ENCODE data around the gene ANO10.

Gene ANO10

DNA sequence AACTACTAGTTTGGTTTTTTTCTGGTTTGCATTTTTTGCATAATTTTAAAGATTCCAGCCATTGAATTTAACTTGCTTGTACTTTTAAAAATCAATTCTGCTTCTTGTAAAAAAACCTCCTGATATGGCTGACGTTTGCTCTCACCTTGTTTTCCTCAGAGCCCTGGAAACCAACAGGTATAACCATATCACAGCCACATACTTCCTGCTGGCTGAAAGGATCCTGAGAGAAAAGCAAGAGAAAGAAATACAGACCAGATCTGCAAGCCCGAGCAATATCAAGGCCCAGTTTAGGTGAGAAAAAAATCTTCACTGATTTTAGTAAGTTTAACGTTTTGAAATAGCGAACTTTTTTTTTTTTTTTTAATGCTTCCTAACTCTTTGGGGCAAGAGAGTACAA, 278.6 kb downstream of the ANO10 start:
- DNase-seq, result no peak

DNA sequence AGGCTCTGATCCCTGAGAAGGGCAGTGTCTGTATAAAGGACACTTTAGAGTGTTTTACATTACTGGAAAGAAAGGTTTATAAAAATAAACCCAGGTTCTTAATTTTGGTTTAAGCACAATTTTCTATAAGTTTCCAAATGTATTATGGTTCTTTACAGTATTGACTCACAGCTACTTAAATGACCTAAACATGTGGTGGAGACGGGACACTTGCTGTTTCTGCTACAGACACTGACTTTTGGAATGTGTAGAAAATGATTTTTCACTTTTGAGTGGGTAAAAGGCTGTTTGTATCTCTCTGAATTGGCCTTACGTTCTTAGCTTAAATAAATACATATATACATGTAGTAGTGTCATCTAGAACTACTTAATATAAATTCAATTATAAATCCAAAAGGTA, 280.0 kb downstream of the ANO10 start:
- no peak for DNase-seq

DNA sequence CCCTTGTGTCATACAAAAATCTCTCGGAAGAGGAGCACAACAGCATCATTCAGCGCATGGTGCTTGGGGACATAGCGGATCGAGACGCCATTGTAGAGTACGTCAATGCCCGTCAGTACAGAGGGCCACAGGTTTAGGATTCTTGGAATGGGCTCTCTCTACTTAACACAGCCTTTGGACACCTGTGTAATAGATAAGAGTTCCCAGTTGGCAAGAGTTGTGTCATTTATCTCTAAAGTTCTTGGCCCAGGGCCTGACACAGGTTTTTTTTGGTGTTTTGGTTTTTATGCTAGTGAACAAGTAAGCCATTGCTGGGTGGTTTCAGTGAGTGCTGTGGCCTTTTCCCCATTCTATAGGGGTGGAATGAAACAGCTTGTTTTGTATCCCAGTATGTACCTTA, 281.4 kb downstream of the ANO10 start:
- no peak for DNase-seq

GRCh38 chr3:43338295-43338694, 283.5 kb downstream of the ANO10 start:
- no peak for DNase-seq

DNA sequence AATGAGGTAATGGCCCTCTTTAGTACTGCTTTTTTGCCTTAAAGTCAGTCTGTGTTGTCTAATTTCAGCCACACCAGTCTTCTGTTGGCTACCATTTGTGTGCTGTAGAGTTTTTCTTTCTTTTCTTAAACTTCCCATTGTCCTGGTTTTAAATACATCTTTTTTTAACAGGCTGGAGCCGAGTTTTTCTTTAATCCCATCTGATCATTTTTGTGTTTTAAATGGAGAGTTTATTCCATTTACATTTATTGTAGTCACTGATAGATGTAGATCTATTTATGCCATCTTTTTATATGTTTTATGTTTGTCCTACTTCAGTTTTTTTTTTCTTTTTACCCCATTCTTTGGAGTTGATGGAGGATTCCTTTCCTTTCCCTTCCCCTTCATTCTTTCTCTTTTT, 286.0 kb downstream of the ANO10 start:
- DNase-seq, result no peak

DNA sequence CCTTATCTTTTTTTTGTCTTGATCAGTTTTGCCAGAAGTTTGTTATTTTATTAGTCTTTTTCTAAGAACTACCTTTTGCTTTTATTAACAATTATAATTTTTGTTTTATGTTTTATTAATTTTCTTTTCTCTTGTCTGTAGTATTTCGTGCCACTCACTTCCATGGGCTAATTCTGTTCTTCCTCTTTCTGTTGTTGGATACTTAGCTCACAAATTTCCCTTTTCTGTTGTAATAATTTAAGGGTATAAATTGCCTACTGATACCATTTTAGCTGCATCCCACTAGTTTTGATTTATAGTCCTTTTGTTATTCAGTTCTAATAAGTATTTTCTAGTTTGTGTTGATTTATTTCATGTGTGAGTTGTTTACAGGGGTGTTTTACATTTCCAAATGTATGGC, 286.8 kb downstream of the ANO10 start:
- no peak for DNase-seq

DNA sequence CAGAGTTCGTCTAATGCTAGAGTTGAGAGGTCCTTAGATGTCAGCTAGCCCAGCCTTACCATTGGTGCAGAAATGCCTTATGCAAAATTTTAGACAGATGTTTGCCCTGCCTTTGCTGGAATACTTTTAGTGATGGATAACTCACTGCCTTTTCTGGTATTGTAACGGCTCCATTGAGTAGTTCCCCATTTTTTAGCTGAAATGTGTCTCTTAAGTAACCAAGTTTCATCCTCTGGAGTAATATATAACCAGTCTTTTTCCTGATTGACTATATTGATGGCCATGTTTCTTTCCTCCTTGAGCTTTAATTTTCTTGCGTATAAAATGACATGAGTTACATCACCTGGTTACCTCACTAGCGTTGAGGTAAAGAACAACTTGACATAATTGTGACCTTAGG, 290.4 kb downstream of the ANO10 start:
- no peak for DNase-seq

DNA sequence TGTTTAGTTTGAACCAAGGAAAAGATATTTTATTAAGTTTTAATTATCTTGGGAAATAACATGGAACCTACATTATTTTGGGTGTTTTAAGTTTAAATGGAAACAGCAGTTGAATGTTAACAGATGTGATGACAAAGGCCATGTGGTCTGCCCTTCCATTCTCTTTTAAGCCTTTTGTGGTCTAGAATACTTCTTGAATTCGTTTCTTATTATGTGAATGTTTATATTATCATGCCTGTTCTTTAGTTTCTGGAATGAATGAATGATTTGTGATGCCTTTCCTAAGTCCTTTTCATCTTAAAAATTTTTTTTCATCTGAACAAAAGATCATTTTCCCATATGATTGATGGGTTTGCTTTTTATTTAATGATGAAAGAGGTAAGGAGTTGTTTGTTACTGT, 290.8 kb downstream of the ANO10 start:
- no peak for DNase-seq

- no peak for DNase-seq
These were observed 293.2 kb downstream of the ANO10 start for GRCh38 chr3:43328653-43329052.

- DNase-seq, result no peak
These were observed 294.2 kb downstream of the ANO10 start for GRCh38 chr3:43327582-43327979.

DNA sequence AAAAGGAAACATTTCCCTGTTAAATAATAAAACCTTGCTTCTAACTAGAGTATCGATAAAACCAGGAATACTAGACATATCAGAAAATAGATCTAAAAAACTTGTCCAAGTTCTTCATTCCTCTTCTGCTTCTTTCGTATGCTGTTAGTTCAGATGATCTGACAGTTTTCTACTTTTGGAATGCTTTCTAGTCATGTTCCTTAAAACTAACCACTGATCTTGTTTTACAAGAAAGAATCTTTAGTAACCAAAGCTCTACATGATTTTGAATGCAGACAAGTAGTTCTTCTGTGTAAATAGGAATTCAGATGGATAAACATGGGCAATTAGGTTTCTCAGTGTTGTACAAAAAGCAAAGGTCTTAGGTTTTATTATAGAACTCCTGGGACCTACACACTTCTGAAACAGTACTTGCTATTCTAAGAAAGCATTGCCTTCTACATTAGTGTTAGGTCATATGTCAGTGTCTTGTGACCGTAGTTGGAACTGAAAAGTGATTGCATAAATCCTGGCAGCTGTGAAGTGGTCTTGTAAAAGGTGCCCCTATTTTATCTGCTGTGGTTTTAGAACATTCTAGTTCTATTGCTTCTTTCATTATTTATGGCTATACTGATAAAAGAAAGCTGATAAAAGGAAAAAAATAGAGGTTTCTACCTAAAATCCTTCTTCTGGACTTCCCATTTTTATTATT, 294.8 kb downstream of the ANO10 start:
- no peak for DNase-seq

GRCh38 chr3:43323541-43323940, 298.3 kb downstream of the ANO10 start:
- no peak for DNase-seq

DNA sequence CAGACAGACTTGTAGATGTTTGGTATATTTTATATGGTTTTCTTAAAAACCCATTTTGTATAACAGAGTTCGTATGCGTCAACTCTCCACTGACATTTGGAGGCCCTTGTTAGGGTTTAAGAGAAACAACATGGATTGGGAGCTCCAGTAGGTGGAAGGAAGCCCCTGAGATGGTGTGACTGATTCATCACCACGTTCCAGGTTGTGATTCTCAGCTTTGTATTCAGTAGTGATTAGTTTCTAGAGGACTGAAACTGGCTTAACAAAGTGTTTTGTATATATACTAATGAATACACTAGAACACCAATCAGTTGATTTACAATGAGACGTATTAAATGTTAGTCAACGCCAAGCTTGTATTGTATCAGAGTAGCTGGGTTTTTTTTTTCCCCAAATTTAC, 301.5 kb downstream of the ANO10 start:
- no peak for DNase-seq

DNA sequence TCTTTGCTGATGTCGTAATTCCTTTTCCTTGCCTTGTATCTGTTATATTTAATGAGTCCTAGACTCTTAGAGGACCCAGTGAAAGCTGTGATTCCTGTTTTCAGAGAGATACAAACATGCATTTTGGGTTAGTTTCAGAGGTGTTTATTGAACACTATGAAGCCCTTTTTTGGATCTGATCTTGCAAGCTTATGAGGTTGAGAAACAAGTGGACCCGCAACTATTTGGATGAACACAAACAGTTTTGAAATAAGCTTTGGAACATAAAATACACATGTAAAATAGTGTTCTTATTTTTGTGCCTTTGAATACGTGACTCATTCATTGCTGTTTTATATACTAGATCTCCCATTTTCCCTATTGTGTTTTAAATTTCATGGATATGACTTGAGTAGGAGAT, 302.0 kb downstream of the ANO10 start:
- no peak for DNase-seq

DNA sequence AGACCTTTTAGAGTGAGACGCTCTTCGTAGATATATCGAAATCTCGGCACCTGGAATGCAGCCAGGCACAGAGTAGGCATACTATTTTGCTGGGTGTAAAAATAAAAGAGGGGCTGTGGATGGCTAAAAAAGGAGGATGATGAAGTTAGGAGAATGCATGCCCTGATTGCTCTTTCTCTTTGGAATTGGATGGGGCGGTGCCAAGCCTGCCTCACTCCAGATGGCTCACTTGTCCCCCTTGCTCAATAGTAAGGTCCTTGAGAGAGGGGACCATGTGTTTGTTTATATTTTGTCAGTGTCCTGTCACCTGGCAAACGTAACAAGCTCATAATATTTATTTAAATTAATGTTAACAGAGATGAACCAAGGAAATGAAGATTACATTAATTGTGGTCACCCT, 302.4 kb downstream of the ANO10 start:
- DNase-seq, result no peak

DNA sequence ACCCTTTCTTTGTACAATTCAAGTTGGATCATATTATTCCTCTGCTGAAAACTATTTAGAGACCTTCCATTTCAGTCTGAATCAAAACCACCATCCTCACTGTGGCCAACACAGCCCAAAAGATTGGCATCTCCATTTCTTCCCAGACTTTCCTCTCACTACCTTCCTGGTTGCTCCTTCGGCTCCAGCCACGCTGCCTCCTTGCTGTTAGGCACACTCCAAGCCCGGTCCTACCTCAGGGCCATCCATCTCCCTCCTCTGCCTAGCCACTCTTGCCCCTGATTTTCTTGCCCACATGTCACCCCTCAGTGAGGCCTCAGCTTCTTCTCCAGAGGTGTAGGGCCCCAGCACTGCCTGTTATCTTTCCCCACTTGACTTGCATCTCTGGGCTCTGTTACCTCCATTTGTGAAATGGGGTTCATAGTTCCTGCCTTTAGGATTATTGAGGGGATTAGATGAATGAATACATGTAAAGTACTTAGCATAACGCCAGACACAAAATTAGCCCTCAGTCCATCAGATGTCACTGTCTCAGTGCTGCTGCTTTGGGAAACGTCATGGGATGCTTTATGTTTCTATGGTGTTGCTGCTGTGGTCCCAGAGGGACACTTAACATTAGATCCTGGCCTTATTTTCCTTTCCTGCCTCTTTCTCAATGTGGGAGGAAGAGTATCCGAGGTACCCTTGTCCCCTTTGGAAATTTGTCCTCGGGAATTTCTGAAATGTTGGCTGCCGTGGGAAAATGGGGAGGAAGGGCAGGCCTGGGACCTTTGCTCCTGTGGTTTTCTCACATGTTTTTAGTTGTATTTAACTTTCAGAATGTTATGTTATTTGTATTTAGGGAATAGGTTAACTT, 304.1 kb downstream of the ANO10 start:
- no peak for DNase-seq

DNA sequence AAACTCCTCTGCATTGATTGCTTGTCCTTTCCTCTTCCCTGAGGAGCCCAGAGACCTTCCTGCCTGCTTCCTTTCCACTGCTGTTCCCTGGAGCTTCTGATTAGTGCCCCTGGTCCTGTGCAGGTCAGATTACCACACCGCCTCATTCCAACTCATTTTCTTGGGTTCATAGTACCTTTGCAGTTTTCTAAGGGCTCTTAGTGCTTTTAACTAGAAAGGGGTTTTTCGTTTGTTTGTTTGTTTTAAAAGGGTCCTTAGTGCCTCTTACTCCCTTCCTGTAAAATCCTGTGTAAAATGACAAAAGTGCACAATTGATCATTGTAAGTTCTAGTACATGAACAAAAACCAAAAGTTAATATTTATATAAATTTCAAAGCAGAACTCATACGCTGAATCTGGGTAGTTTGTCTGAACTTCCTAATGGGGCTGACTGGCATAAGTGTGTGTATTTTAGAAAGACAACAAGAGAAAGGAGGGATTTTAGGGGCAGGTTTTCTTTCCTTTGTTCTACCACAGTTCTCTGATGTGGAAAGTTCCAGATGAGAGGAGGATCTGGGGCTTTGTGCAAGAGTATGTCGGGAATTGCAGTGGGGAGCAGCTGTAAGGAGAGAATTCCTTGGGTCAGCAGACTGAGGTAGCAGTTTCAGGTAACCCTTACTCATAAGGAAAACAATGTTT, 304.9 kb downstream of the ANO10 start:
- no peak for DNase-seq

All from CD4-positive, alpha-beta T cell treated with Interleukin-15 for 1 hour (primary cell).